ENCODE data around the gene EGR2.

Gene EGR2

GRCh38 chr10:62852961-62853702 is 37.0 kb upstream of the EGR2 start:
- H3K27ac ChIP-seq = no peak overlapping the region
- TF ChIP-seq ZFX (IDR thresholded peaks at IDR 0.05) (no peak), CTCF (conservative IDR thresholded peaks at IDR 0.05) (no peak)

- TF ChIP-seq CTCF (conservative IDR thresholded peaks at IDR 0.05) (peak; percentile 45), ZFX (IDR thresholded peaks at IDR 0.05) (no peak)
- no peak overlapping the region for H3K27ac ChIP-seq
These were observed 35.3 kb upstream of the EGR2 start for GRCh38 chr10:62851442-62851841.

GRCh38 chr10:62850646-62851045 is 34.5 kb upstream of the EGR2 start:
- no peak for TF ChIP-seq ZFX (IDR thresholded peaks at IDR 0.05)
- H3K27ac ChIP-seq = no peak overlapping the region

GRCh38 chr10:62847433-62847832 is 31.3 kb upstream of the EGR2 start:
- H3K27ac ChIP-seq = no peak overlapping the region
- no peak for TF ChIP-seq ZFX (IDR thresholded peaks at IDR 0.05)
- no peak for TF ChIP-seq CTCF (conservative IDR thresholded peaks at IDR 0.05)

GRCh38 chr10:62844280-62845011 is 28.3 kb upstream of the EGR2 start:
- no peak overlapping the region for H3K27ac ChIP-seq
- no peak for TF ChIP-seq ZFX (IDR thresholded peaks at IDR 0.05)
- TF ChIP-seq CTCF (conservative IDR thresholded peaks at IDR 0.05) = no peak

- TF ChIP-seq ZFX (IDR thresholded peaks at IDR 0.05) = no peak
- TF ChIP-seq CTCF (conservative IDR thresholded peaks at IDR 0.05) = no peak
- no peak overlapping the region for H3K27ac ChIP-seq
These were observed 27.4 kb upstream of the EGR2 start for GRCh38 chr10:62843600-62843999.

GRCh38 chr10:62842983-62843382 is 26.8 kb upstream of the EGR2 start:
- TF ChIP-seq CTCF (conservative IDR thresholded peaks at IDR 0.05) (no peak), ZFX (IDR thresholded peaks at IDR 0.05) (no peak)
- H3K27ac ChIP-seq = no peak overlapping the region

Data from C4-2B (cell line).